Stimulated activated CD8-positive, alpha-beta memory T cell treated with anti-CD3 and anti-CD28 coated beads, Interleukin-7, amount 100 ng/mL, for 48 hours (primary cell): ENCODE results near the gene IL5.
"Not testable (repeated sequence)": the region's sequence is repeated elsewhere in the genome, so short reads cannot be mapped to it uniquely, and the experiment has no call there.

Experiments
- DNase-seq, 2 donors: peaks; one replicate each; pipeline ENCODE4 v3.0.0-alpha.2; 2020; ENCODE audit warnings: low read depth in 1 of 2; ENCODE audit errors: extremely low read depth in 1 of 2

Gene IL5

GRCh38 chr5:132530946-132531345, 12.4 kb downstream of the IL5 start:
- no peak for DNase-seq

GRCh38 chr5:132528866-132529634, 14.3 kb downstream of the IL5 start:
- DNase-seq: no peak

DNA sequence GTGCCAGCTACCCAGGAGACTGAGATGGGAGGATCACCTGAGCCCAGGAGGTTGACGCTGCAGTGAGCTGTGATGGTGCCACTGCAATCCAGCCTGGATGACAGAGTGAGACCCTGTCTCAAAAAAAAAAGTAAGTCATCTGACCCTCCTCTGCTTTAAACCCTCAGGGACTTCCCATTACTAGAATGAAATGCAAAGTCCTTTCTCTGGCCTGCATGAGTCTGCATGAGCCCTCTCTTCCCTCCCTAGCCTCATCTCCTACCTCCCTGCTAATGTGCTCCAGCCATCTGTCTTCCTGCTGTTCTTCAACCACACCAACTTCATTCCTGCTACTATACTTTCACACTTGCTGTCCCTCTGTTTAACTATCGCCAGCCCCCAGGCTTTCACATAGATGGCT, 15.3 kb downstream of the IL5 start:
- no peak for DNase-seq

DNA sequence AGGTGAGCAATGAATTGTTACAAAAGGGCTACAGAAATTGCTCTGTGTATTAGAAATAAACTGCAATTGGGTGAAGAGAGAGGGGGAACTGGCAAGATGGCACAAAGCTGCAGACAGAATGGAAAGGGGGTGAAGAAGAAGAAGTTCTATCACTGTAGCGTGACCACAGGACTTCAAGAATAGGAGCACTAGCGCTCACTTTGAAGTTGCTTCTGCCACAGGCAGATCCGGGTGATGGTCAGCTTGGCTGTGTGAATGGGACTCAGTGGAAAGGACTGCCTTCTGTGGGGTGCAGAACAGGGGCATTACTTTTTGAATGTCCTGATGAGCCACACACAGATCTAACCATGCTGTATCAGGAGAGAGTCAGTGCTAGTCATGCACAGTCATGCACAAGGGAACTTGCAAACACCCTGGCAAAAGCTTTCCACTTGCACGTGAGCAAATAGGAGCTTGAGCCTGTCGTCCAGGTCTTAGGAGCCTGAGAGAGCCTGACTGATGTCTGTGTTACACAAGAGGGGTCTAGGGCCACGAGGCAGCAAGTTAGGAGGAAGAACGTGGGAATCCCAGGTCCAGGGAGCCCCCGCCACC, 16.3 kb downstream of the IL5 start:
- no peak for DNase-seq

DNA sequence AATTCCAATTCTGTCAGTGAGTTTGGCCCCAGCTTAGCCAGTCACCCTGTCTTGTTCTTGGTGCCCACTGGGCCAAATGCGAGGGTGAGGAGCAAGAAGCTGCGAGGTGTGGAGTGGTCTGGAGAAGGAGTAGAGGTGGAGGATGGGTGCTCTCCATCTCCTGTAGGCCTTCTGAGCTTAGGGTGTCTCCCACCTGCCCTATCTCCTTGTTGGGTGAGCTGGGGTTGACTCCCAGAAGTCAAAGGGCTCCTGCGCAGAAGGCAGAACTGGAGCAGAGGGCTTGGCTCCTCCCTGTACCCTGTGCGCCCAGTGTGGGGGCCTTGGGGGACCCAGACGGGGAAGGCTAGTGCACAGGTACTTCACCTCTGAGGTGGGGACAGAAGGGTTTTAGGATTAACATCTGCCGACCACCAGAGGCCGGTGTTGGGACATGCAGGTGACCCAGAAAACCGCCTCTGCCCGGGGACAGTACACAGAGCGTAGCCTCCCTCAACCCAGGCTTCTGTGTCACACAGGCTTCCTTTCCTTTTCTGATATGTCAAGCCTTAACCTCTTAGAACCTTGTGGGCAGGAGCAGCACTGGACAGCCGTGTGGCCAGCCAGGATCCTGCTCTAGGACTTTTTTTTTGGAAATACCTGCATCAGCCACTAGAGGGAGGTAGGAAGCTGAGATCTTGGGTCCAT, 16.9 kb downstream of the IL5 start:
- DNase-seq: peak in 1 of 2 donors; percentile 11

DNA sequence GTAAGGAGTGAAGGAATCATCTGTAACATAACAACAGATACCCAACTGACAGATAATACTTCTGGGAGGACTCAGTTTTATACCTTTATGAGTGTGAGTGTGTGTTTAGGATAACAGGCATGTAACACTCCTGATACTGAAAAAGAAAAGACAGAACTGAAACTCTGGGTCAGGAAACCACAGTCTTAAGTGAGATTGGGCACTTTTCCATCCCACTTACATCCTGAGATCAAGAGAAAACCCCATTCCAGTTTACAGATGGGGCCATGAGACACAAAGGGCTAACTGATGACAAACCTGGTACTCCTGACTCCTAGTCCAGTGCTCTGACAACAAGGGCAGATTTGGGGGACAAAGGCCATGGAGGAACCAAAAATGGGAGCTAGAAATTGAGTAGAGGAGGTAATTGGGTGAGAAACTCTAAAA, 18.0 kb downstream of the IL5 start:
- no peak for DNase-seq

DNA sequence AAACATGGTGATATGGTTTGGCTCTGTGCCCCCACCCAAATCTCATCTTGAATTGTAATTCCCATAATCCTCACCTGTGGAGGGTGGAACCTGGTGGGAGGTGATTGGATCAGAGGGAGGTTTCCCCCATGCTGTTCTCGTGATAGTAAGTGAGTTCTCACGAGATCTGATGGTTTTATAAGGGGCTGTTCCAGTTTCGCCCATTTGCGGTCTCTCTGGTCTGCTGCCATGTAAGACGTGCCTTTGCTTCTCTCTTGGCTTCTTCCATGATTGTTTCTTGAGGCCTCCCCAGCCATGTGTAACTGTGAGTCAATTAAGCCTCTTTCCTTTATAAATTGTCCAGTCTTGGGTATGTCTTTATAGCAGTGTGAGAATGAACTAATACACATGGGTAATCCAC, 18.4 kb downstream of the IL5 start:
- DNase-seq: not testable (repeated sequence)

GRCh38 chr5:132522067-132522466, 21.3 kb downstream of the IL5 start:
- DNase-seq: not testable (repeated sequence)

DNA sequence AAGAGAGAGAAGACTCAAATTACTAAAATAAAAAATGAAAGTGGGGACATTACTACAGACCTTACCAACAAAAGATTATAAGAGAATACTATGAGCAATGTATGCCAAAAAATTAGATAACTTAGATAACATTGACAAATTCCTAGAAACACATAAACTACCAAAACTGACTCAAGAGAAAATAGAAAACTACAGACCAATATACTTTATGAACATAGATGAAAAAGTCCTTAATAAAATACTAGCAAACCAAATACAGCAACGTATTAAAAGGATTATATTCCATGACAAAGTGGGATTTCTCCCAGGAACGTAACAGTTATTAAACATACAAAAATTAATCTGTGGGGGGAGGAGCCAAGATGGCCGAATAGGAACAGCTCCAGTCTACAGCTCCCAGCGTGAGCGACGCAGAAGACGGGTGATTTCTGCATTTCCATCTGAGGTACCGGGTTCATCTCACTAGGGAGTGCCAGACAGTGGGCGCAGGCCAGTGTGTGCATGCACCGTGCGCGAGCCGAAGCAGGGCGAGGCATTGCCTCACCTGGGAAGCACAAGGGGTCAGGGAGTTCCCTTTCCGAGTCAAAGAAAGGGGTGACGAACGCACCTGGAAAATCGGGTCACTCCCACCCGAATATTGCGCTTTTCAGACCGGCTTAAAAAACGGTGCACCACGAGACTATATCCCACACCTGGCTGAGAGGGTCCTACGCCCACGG, 29.5 kb downstream of the IL5 start:
- not testable (repeated sequence) for DNase-seq

- DNase-seq: no peak
Measured at GRCh38 chr5:132510076-132510475, 33.2 kb downstream of the IL5 start.

GRCh38 chr5:132506094-132506692, 37.1 kb downstream of the IL5 start:
- no peak for DNase-seq

GRCh38 chr5:132505641-132506040, 37.7 kb downstream of the IL5 start:
- DNase-seq: no peak

DNA sequence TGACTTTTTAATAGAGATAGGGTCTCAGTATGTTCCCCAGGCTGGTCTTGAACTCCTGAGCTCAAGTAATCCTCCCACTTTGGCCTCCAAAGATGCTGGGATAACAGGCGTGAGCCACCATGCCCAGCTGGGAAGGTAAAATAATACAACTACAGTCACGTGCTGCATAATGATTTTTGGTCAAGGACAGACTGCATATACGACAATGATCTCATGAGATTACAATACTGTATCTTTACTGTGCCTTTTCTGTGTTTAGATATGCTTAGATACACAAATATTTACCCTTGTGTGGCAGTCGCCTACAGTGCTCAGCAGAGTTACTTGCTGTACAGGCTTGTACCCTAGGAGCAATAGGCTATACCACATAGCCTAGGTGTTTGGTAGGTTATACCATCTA, 38.6 kb downstream of the IL5 start:
- no peak for DNase-seq

DNA sequence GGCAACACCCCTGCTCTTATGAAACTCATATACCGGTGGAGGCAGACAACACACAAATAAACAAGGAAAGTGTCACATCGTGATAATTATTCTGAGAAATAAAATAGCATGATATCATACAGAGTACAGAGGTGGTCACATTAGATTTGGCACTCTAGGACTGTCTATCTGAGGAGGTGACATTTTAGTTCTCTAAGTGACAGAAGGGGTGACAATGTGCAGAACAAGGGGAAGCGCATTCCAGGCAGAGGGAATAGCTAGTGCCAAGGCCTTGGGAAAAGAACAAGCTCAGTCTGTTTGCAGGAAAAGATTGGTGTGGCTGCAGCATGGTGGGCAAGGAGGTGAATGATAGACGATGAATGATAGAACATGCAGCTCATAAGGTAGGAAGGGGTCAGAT, 40.1 kb downstream of the IL5 start:
- DNase-seq: no peak

DNA sequence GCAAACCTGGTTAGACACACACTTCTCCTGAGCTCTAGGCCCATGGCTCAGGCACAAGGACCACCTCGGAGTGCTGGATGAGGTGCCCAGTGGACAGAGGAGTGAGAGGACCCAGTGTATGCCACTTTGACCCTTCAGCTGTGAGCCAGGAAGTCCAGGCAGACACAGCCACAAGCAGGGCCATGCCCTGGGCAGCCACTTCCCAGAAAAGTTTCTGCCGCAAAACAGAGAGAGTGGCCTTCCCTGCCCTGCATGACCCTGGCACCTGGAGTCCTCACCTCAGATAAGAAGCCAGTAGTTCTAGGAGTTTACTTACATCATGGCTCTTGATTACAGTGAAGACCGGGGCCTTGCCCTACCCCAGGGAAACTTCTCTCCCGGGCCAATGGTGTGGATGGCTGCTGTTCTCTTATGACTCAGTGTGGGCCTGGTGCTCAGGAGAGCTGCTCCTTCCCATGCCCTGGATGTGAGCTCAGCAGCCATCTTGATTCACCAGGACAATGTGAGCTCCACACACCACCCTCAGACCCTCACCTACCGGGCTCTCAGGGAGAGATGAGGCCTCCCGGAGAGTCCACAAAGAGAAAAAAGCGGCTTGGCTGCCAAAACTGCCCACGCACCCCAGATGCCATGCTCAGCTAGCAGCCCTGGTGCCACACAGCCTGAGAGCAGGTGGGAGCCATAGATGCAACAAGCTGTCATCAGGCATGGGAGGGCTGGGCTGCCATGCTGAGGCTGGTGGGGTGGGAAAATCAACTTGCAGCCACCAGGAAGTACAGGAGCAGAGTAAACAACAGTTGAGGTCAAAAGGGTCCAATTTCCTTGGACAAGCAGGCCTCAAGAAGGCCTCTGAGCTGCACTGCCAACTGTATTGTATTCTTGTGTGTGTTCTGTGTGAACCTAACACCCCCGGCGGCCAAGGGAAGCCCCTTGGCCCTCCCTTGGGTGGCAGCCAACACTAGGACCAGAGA, 41.1 kb downstream of the IL5 start:
- no peak for DNase-seq

GRCh38 chr5:132501629-132501956, 41.7 kb downstream of the IL5 start:
- DNase-seq: no peak

- DNase-seq: peak in 1 of 2 donors; percentile 48
Measured at GRCh38 chr5:132500931-132501628, 42.2 kb downstream of the IL5 start.

- DNase-seq: no peak
Measured at GRCh38 chr5:132500244-132500930, 42.9 kb downstream of the IL5 start.
